Femur (tissue), 1 donor: Measurements from ENCODE around the gene DEPDC7.
"Not testable (repeated sequence)": the region's sequence is repeated elsewhere in the genome, so short reads cannot be mapped to it uniquely, and the experiment has no call there.

ENCODE experiments used
- DNase-seq: peaks from one replicate; pipeline ENCODE4 v3.0.0-alpha.2; 2017

The DEPDC7 gene

DNA sequence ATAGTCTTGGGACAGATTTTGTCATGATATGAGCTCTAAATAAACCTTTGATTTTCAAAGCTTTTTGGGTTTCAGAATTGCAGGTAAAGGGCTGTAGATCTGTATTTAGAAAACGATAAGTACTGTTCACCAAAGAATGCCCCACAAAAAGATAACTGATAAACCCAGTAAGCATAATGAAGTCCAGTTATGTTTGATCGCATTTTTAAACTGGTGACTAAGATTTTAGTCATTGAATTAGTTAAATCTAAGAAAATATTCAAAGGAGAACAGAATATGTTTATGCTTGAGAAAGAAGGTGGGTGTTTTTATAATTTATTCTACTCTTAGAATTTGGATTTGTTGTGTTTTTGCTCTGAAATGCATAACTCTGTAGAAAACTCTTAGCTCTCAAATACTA lies 11.6 kb downstream of the DEPDC7 start:
- DNase-seq, result no peak

DNA sequence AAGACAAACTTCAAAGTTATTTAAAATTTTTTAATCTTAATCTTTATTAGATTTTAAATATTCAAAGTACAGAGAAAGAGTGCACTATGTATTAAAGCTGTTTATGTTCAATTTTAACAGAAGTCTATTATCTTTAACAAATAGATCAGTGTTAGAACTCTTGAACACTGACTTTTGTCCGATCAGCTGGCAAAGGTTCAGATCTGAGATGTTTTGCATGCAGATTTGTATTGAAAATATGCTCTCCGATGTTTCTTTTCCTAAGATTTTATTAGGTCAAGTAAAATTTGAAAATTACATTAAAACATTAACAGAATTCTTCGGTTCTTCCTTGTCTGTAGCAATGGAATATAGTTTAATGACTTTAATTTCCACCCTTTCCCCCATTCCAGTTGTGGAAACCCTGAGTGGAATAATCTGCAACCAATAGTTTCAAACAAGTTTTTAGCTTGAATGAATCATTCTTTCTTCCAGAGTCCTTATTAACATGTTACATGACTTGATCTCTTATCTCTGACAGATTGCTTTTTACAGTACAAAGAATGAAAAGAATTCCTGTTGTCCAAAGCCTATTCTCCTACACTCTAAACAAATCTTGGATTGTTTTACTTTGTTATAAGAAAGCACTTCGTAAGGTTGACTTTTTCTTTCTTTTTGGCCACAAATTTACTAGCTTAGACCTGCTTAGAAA lies 12.3 kb downstream of the DEPDC7 start:
- no peak for DNase-seq

DNA sequence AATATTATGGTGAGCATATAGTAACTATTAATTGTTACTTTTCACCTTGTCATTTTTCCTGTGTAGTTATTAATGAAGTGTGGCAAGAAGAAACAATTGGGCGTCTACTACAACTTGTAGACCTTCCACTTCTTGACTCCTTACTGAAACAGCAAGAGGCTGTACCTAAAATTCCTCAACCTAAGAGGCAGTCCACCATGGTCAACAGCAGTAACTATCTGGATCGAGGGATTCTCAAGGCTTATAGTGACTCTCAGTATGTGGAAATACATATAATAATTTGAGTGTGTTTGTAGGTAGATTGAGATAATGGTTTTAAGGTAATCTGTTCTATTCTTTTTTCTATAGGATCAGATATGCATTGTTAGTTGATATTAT lies 12.8 kb downstream of the DEPDC7 start:
- DNase-seq, result no peak

DNA sequence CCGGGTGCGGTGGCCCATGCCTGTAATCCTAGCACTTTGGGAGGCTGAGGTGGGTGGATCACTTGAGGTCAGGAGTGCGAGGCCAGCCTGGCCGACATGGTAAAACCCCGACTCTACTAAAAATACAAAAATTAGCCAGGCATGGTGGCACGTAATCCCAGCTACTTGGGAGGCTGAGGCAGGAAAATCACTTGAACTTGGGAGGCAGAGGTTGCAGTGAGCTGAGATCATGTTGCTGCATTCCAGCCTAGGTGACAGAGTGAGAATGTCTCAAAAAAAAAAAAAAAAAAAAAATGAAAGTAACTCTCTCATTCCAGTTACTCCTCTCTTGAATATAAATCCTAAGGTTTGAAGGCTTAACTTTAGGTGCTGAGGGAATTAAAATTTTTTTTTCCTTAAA lies 13.5 kb downstream of the DEPDC7 start:
- DNase-seq, result not testable (repeated sequence)

DNA sequence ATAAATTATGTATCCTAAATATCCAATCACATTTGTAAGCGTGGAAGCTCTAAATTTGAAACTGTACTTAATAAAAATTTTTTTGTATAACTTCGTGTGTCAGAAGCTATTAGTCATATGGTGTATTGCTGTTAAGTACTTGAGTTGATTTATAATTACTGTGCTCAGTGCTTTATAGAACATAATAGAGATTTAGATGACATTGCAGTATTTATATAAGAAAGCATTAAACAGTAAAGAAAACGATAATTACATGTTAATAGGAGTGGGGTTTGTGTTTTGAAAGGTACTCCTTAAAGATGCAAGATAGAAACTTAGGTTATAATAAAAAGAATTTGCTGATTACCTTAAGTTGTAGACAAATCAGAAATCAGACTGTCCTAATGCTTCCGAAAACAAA lies 17.8 kb downstream of the DEPDC7 start:
- no peak for DNase-seq

DNA sequence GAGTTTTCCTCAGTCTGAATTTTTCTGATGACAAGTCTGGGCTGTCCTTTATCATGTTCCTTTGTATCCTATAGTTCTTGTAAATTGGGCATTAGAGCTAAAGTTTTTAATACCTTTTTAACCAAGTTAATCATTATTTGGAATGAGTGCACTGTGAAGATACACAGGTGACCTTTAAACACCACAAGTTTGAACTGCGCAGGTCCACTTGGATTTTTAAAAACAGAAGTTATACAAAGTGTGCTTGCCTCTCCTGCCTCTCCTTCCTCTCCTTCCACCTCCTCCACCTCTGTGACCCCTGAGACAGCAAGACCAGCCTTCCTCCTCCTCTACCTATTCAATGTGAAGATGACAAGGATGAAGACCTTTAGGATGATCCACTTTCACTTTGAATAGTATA lies 19.3 kb downstream of the DEPDC7 start:
- DNase-seq, result no peak

DNA sequence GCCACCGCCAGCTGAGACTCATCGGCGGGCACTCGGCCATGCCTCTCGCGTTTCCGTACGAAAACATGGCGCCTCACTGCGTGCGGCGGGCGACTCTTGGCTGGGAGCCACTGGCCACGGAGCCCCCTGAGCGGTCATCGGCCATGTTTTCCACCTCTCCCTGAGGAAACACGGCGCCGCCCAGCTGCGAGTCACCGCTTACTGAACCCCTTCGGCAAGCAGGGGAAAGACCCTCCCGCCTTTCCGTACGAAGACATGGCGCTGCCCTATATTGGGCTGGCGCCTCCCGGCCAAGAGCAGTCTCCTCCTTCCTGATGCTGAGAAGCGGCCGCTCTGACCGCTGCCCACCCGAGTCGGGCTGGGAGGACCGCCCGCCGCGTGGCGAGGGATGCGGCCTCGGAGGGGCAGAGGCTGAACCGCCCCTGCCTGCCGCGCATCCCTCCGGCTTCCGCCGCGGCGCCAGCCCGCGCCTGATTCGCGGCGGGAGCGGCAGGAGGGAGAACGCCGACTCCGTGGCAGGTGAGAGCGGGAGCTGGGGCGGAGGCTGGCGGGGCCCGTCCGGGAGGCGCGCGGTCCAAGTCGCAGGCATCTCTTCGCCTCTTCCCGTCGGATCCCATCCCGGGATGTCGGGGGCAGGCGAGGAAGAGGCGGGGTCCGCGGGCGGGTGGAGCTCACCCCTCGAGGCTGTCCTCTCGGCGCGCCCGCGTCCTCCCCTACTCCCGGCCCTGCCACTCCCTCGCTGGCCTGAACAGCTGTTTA lies 23.8 kb downstream of the DEPDC7 start, which contains the start of gene TCP11L1:
TSS of gene TCP11L1 (plus strand) at position 299 of the 759 bp plus-strand sequence. CDS start 4,202 bp downstream, outside the sequence.
- peak; percentile 96 for DNase-seq

DNA sequence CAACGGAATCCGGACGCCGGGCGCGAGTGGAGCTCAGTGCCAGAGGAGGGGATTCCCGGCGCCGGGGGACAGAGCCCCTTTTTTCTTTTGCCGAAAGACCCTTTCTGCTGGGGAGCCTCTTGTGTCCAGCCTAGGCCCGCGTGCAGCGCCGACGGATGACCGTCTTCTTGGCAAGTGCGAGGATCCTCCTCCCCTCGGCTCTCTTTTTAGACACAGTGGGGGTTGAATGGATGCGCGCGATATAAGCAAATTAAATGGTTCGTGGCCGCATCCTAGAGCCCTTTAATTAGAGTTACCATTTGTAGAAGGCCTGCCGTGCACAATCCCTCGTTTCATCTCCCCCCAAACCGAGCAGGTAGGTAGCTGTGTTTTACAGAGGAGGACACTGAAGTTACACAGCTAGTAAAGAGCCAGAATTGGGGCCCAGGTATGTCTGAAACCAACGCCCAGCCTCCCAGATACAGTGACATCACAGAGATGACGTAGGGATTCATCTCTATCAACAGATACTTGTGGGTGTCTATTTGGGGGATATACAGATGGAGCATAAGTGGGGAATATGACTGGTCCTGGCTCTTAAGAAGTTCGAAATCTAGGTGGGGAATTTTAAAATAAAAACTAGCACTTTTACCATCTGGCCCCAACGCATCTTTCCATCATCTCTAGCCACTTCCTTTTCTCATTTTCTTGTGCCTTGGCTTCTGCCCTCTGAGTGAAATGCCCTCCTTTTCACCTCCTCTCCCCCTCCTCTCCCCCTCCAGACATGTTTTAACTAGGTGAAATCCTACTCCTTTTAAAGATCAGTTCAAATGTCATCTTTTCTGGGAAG lies 24.6 kb downstream of the DEPDC7 start:
- no peak for DNase-seq

DNA sequence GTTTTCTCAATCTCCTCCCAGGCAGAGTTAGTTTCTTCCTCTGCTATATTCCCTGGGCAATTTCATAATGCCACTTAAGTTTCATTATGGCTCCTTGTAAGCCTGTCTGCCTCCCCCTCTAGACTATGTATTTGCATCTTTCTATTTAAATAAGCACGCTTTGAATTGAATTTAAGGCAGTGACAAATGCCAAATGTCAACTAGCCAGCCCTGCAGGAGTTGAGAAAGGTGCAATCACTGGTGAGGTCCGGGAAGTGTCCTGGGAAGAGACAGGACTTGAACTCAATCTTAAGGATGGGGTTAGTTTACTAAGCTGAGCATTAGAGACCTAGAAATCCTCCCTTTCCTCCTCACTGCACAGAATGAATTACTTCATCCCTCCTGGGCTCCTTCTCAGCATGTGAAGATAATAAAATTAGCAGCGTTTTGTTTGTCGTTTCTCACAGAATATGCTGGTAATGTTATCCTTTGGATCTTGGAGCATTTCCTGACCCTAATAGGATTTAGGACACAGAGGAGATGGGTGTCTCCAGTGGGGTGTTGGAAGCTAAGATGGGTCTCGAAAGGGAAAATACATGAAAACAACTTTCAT lies 25.3 kb downstream of the DEPDC7 start:
- no peak for DNase-seq

DNA sequence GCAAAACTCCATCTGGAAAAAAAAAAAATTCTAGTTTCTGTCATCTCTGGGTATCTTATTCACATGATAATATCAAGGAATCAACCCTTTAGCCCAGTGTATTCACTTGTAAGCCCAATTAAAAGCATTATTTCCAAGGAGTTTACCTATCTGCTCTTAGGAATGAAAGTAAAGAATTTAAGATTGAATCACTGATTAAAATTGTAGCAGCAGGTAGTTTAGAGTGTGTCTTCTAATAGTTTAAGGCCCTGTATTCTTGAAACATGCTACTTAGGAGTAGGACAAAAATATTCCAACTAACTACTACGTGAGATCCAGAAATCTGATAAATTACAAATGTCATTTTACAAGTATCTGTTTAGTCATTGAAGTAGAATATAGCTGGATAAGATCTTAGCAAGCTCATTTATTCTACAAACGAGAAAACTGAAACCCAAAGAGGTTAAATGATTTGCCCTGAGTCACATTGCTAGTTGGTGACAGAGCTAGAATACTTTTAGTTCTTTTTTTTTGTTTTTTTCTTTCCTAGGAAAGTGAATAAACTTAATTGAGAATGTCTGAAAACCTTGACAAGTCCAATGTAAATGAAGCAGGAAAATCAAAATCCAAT lies 27.6 kb downstream of the DEPDC7 start:
- no peak for DNase-seq

DNA sequence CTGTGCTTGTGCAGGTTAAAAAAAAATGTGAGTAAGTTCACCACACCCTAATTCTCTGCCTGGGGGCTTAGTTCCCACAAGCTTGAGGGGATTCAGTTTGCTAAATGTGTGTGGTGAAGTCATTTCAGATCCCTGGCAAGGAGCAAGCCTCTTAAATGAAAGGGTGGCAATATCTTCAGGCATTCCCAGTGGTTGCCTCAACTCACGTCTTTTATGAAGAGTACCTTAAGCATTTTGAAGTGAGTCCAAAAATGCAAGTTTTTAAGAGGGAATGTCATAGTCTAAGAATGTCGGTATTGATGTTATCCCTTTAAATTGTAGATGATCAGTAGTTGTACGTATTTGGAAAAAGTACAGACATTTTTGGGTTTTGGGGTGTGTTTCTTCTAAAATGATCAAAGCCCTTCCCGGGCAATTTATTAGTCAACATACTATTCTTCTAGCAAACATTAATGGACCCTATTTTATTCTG lies 28.6 kb downstream of the DEPDC7 start:
- DNase-seq, result no peak

DNA sequence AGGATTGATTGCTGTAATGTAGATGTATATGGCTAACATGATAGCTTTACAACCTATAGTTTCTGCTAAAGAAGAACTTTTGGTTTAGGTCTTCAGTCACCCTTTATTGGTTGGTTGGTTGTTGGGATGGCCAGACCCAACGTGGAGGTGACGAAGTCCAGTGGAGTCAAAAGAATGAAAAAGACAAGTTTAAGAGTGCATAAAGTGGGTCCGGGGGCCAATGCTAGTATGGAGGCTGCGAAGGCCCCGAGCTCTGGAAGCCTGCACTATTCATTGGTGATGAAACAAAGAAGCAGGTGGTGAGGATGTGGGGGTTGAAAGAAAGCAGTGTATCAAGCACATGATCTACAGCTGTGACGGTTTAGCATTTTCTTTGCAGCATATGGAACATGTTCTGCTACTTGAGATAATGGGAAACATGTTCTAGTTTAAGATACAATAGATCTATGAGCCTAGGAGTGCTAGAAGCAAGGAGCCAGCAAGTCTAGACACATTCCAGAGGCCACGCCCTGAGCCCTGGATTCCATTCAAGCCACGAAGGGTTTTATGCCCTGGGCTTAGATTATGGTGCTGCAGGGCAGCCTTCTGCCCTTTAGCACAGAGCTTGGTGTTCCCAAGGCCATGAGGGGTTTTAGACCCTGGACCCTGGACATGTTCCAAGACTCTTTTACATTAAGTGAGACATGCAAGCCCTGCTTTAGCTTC lies 30.0 kb downstream of the DEPDC7 start:
- DNase-seq, result no peak

DNA sequence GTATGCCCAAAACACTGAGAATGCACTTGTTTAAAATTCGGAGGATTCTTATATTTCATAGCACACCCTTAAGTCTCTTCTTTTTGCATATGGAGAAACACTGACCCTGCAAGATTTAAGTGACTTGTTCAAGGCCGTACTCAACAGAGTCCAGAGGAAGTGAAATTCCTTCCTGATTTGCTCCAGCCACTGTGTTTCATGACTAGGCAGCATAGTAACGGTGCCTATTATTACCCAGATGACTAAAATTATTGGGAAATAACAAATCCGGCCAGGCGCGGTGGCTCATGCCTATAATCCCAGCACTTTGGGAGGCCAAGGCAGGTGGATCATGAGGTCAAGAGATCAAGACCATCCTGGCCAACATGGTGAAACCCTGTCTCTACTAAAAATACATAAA lies 33.0 kb downstream of the DEPDC7 start:
- not testable (repeated sequence) for DNase-seq

DNA sequence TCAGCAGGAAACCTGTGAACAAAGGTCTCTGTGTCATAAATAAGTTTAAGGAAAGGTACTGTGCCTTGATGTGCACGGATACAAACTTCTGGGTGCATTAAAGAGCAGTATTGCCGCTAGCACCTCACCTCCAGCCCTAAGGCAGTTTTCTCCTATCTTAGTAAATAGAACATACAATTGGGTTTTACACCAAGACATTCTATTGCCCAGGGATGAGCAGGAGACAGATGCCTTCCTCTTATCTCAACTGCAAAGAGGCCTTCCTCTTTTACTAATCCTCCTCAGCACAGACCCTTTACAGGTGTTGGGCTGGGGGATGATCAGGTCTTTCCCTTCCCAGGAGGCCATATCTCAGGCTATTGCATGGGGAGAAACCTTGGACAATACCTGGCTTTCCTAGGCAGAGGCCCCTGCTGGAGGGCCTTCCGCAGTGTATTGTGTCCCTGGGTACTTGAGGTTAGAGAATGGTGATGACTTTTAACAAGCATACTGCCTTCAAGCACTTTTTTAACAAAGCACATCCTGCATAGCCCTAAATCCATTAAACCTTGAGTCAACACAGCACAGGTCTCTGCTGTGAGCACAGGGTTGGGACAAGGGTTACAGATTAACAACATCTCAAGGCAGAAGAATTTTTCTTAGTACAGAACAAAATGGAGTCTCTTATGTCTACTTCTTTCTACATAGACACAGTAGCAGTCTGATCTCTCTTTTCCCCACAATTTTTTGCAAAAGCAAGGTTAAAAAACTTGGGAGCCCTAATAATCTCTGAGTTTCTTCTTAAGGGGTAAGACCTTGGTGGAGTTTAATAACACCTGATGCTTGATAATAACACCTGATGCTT lies 34.1 kb downstream of the DEPDC7 start:
- DNase-seq, result not testable (repeated sequence)

DNA sequence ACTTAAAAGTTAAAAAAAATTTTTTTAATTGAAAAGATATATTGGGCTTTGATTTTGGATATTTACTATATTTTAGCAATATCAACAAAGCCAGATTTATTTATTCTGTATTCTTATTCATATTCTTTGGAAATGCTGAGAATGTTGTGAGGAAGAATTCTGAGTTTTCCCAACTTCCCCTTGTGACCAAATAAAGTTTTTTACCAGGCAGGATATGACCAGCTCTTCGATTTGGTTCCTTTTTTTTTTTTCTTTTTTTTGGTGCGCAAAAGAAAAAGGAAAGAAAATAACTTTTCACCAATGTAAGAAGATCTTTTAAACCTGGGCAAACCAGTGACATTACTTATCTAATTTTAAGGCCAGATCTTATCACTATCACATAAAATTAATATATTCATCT lies 36.6 kb downstream of the DEPDC7 start:
- no peak for DNase-seq

DNA sequence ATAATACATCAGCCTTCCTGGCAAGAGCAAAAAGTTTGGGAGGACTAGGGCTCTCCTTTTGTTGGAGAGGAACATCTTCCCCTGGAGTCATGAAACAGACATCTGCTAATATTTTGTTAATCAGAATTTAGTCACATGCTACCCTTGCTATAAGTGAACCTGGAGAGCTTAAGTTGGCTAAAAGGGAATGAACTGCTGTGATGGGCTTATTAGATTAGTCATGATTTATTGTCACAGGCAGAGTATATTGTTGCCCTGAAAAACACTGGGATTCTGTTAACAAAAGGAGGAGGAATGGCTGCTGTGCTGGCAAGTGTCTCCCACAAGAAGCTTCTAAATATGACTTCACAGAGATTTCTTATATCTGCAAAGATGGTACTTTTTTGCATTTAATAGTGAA lies 39.7 kb downstream of the DEPDC7 start:
- no peak for DNase-seq

DNA sequence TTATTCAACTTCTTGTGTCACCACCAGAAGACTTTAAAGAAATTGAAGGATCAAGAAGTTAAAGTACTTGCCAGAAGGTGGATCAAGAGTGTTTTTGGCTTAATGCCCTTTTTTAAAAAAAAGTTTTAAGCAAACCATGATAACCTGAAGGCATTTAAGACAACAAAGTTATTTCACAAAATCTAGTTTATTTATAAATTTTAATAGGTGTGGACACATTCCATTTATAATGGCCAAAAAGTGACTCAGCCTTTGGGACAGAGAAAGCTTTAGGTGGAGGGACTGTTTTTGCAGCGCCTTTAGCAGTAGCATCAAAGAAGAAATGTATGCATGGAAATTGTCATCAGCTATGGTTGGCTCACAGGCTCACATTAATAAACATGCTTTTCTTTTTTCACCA lies 41.6 kb downstream of the DEPDC7 start:
- no peak for DNase-seq

DNA sequence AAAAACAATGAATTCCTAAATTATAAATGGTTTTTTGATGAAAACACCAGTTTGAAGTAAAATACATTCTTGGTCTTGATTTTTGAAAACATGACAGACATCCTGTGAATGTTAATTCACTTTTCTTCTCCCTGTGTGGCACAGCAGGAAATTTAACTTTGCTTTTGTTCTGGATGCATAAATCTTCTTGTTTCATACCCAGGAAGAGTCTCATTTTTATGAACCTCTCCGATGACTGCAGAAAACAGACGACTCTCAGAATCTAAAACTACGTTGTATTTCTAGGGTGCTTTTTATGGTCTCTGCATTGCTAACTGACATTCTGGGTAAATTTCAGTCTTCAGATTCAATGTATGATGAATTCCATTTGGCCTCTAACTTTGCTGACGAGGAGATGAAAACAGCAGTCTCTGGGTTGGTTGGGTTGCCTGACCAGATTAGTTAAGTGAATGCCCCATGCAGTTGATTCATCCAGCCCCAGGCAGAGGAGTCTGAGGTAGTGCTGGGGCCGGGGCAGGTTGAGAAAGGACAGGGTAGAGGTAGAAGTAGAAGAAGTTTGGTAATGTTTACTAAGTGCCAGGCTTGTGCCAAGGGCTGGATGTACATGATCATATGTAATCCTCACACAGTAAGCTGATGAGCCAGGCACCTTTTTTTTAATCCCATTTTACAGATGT lies 43.8 kb downstream of the DEPDC7 start:
- DNase-seq, result no peak

DNA sequence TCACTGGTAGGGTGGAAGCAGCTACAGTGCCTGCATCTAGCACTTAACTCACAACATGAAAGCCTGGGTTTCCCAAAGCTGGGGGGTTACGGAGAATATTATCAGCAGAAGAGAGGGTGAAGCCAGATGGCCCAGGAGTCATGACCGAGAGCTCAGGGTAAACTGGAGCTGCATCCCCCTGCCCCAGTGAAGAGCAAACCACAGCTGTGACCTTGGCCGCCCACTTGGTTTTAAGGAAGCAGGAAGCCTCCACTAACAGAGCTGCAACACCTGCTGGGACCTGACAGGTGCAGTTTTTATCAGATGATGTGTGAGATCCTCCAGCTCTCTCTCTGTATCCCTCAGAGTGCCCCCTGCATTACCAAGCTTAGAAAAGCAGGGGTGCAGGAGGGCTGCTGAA lies 44.6 kb downstream of the DEPDC7 start:
- no peak for DNase-seq

DNA sequence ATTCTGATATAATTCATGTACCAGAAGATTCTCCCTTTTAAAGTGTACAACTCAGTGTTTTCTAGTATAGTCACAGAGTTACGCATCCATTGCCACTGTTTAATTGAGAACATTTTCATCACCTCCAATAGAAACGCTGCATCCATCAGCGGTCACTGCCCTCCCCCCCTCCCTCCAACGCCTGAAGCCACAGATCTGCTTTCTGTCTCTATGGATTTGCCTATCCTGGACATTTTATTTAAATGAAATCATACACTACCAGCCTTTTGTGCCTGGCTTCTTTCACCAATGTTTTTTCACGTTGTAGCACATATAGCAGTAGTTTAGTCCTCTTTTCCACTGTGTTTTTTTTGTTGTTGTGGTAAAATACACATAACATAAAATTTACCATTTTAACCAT lies 46.5 kb downstream of the DEPDC7 start:
- no peak for DNase-seq
